Neutrophil (primary cell): ENCODE data around the gene TCERG1L.

Experiments
- H3K27ac ChIP-seq: fragments of 200-600 bp; sonication (generic); 2 replicates; pipeline ENCODE4 v1.5.1; 2016; ENCODE audit warnings: mild to moderate bottlenecking, moderate library complexity
- H3K27me3 ChIP-seq: fragments of 200-600 bp; sonication (generic); 2 replicates; pipeline ENCODE4 v1.6.0; 2016; ENCODE audit warnings: mild to moderate bottlenecking
- H3K36me3 ChIP-seq: fragments of 200-600 bp; sonication (generic); 2 replicates; pipeline ENCODE4 v1.5.1; 2017
- H3K4me1 ChIP-seq, 2 experiments: fragments of 200-600 bp in 1 of 2; sonication (generic) in 1 of 2; 1 replicate in 1 of 2; 2 replicates in 1 of 2; pipeline versions ENCODE4 v1.5.1 to v1.6.1; 2013 to 2016; ENCODE audit warnings: low read depth in 1 of 2, low read length in 1 of 2, mild to moderate bottlenecking in 1 of 2, moderate library complexity in 1 of 2; ENCODE audit not compliant: control insufficient read depth in 1 of 2, insufficient read depth in 1 of 2
- H3K4me3 ChIP-seq, 2 experiments: fragments of 200-600 bp in 1 of 2; sonication (generic) in 1 of 2; 1 replicate in 1 of 2; 2 replicates in 1 of 2; pipeline ENCODE4 v1.5.1; 2013 to 2016; ENCODE audit warnings: low read depth in 1 of 2, low read length in 1 of 2, mild to moderate bottlenecking in 1 of 2, moderate library complexity in 1 of 2
- H3K9me3 ChIP-seq: fragments of 200-600 bp; sonication (generic); 2 replicates; pipeline ENCODE4 v1.5.1; 2016
- TF ChIP-seq, protein P1 (sequence below): fragments of 200-600 bp; sonication (generic); IDR thresholded peaks from 2 replicates; pipeline ENCODE4 v1.5.1; 2016; ENCODE audit warnings: antibody characterized with exemption

The TCERG1L gene

DNA sequence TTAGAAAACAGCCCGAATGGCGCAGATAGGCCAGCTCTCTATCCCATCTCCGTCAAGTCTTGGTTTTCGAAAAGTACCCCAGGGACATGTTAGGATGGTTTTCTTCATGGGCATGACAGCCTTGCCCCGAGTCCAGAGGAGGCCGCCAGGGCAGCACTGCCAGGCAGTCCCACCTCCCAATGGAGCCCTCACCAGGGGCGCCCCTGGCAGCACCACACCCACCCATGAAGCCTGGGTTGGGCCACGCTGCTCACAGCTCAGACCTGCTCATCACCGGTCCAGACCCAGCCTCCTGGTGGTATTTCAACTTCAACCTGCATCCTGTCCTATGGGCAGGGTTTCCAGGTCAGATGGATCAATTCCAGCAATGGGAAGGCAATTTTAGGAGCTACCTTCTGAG, 53.3 kb downstream of the TCERG1L start:
- Histone ChIP-seq H3K9me3 (no peaks in the 10 kb centered on the region), H3K27me3 (no peaks in the 10 kb centered on the region), H3K36me3 (no peaks in the 10 kb centered on the region), H3K27ac (no peak overlapping the region), H3K4me3 (no peak overlapping the region), H3K4me1 (no peaks in the 10 kb centered on the region)
- TF ChIP-seq, protein P1, sequence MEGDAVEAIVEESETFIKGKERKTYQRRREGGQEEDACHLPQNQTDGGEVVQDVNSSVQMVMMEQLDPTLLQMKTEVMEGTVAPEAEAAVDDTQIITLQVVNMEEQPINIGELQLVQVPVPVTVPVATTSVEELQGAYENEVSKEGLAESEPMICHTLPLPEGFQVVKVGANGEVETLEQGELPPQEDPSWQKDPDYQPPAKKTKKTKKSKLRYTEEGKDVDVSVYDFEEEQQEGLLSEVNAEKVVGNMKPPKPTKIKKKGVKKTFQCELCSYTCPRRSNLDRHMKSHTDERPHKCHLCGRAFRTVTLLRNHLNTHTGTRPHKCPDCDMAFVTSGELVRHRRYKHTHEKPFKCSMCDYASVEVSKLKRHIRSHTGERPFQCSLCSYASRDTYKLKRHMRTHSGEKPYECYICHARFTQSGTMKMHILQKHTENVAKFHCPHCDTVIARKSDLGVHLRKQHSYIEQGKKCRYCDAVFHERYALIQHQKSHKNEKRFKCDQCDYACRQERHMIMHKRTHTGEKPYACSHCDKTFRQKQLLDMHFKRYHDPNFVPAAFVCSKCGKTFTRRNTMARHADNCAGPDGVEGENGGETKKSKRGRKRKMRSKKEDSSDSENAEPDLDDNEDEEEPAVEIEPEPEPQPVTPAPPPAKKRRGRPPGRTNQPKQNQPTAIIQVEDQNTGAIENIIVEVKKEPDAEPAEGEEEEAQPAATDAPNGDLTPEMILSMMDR: no peak

DNA sequence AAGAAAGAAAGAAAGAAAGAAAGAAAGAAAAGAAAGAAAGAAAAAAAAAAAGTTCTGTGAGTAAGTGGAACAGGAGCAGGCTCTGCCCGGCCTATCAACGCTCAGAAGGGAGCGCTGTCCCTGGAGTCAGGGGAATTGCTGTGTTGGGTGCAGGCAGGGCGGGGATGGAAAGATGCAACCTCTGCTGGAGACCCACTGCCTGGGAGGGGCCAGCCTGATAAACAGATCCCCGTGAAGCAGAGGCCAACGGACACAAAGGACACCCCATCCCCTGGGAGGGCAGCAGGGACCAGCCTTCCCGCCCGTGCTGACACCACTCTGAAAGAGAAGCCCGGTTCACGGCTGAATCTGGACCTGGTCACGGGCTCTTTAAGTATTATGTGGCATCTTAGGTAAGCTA, 54.5 kb downstream of the TCERG1L start:
- Histone ChIP-seq H3K27me3 (no peaks in the 10 kb centered on the region), H3K27ac (no peak overlapping the region), H3K9me3 (no peaks in the 10 kb centered on the region), H3K4me3 (no peak overlapping the region), H3K4me1 (no peaks in the 10 kb centered on the region), H3K36me3 (no peaks in the 10 kb centered on the region)
- TF ChIP-seq, protein P1: no peak

DNA sequence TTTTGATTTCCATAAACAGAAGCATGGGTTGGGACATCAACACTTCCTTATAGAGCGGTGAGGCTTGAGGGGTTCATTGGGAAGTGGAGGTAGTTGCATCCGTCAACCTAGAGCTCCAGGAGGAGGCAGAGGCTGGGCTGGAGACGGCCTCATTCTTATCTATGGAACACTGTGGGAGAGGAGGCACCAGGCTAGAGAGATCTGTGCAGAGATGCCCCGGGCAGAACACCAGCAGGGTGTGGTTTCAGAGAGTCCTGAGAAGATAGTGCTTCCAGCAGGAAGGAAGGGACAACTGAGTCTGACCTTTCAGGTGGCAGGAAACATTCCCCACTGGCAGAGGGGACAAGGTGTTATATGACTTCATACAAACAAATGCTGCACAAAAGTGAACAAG, 56.7 kb downstream of the TCERG1L start:
- no peaks in the 10 kb centered on the region for H3K9me3 ChIP-seq
- no peak overlapping the region for H3K27ac ChIP-seq
- peaks cover 18% of the 10 kb centered on the region for H3K27me3 ChIP-seq
- no peaks in the 10 kb centered on the region for H3K4me1 ChIP-seq
- TF ChIP-seq, protein P1: no peak
- H3K4me3 ChIP-seq: no peak overlapping the region
- no peaks in the 10 kb centered on the region for H3K36me3 ChIP-seq

DNA sequence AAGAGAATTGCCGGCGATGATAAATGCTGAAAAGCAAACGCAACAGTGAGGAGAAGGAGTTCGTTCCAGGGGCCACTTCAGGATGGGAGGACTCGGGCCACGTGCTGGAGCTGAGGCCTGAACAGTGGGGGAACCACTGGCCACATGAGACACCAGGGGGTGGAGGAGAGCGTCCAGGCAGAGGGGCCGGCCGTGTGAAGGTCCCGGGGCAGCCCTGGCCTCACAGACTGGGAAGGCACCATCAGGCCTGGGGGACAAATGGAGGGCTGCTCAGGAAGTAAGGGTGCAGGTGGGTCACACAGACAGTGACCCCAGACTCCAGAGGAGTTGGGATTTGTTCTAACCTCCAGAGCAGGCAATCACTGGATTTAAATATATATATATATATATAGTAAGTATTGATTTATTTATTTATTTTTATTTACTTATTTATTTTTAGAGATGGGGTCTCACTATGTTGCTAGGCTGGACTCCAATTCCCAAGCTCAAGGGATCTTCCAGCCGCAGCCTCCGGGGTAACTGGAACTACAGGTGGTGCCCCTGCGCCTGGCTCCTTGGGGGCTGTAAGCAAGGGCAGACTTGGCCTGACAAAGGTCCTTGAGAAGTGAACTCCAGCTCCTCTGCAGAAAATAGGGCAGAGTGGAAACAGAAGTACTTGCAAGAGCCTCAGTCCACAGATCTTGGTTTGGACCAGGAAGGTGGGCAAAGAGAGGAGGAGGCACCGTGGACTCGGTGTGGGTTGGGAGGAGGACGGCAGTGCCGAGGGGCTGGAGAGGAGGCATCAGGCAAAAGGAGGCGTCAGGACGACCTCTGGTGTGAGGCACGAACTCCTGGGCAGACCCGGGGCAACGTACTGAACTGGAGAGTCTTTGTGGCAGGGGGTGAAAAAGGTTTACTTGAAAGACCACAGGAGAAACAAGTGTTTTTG, 57.3 kb downstream of the TCERG1L start:
- Histone ChIP-seq H3K4me3 (no peak overlapping the region), H3K27ac (no peak overlapping the region), H3K27me3 (peaks cover 21% of the 10 kb centered on the region), H3K36me3 (no peaks in the 10 kb centered on the region), H3K9me3 (no peaks in the 10 kb centered on the region), H3K4me1 (no peaks in the 10 kb centered on the region)
- TF ChIP-seq, protein P1: no peak

DNA sequence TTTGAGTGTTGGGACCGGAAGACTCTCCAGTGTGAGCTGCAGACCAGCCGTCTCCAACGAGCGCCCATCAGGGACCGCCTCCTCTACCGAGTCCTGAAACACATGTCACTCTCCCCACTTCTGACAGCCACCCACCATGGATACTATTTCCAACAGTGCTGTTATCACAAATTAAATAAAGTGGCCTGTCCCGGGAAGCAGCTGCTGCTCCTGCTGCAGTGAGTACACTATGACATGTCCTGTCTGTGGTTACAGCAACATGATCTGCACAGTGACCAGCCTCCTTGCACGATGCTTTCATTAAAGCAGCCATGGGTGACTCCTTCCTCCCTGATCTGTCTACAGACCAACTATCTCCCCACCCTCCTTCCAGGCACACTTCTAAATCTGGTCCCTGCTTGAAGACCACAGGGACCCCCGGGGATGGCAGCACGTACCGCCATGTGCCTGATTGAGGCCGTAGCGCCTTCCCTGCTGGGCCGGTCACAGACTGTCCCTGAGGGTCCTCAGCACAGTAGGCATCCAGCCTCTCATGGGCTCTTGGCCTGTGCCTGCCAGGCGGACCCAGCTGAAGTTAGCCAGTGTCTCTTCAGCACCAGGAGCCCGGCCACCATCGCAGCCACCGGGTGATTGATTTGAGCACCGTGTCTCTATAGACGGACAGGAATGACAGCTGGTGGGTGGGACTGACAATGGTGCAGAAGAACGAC, 58.8 kb downstream of the TCERG1L start:
- H3K27me3 ChIP-seq: peaks cover 21% of the 10 kb centered on the region
- H3K27ac ChIP-seq: no peak overlapping the region
- TF ChIP-seq, protein P1: no peak
- H3K4me3 ChIP-seq: no peak overlapping the region
- H3K9me3 ChIP-seq: no peaks in the 10 kb centered on the region
- no peaks in the 10 kb centered on the region for H3K36me3 ChIP-seq
- no peaks in the 10 kb centered on the region for H3K4me1 ChIP-seq
